DND-41 (cell line): ENCODE data around the gene CPLX1.

Source experiments
- ATAC-seq: fragments of 200-7000 bp; cut with Tn5 transposase; 3 replicates; pipeline ENCODE4 v1.9.1; 2021; ENCODE audit warnings: low read depth; ENCODE audit not compliant: insufficient read depth
- DNase-seq: peaks from one replicate; pipeline ENCODE4 v3.0.0-alpha.2; 2020
- H2AFZ ChIP-seq: 2 replicates; pipeline ENCODE4 v1.6.0; 2012; ENCODE audit warnings: low read depth, low read length
- H3K27ac ChIP-seq: 2 replicates; pipeline ENCODE4 v1.5.1; 2012; ENCODE audit warnings: low read length, inconsistent platforms
- H3K27me3 ChIP-seq: fragments of 200-600 bp; sonication (generic); 2 replicates; pipeline ENCODE4 v1.6.0; 2012; ENCODE audit warnings: low read length, mild to moderate bottlenecking, inconsistent platforms; ENCODE audit not compliant: insufficient read depth, poor library complexity
- H3K36me3 ChIP-seq: 2 replicates; pipeline ENCODE4 v1.5.1; 2012; ENCODE audit warnings: low read length, inconsistent platforms; ENCODE audit not compliant: insufficient read depth
- H3K4me1 ChIP-seq: 2 replicates; pipeline ENCODE4 v1.5.1; 2012; ENCODE audit warnings: mild to moderate bottlenecking, low read length; ENCODE audit not compliant: insufficient read depth
- H3K4me2 ChIP-seq: 2 replicates; pipeline ENCODE4 v1.6.0; 2012; ENCODE audit warnings: mild to moderate bottlenecking, moderate library complexity, low read length, inconsistent platforms; ENCODE audit not compliant: insufficient read depth
- H3K4me3 ChIP-seq, 2 experiments: fragments of 200-600 bp in 1 of 2; shearing (Covaris generic) in 1 of 2; 2 replicates each; pipeline ENCODE4 v1.5.1; 2012 to 2016; ENCODE audit warnings: inconsistent platforms in 2 of 2, low read length in 2 of 2, mild to moderate bottlenecking in 2 of 2, low read depth in 1 of 2, moderate library complexity in 1 of 2
- H3K79me2 ChIP-seq: 2 replicates; pipeline ENCODE4 v1.6.0; 2012; ENCODE audit warnings: low read length, inconsistent platforms; ENCODE audit not compliant: insufficient read depth
- H3K9ac ChIP-seq: 2 replicates; pipeline ENCODE4 v1.6.0; 2012; ENCODE audit warnings: low read depth, mild to moderate bottlenecking, inconsistent platforms, low read length, moderate library complexity
- H3K9me3 ChIP-seq: 2 replicates; pipeline ENCODE4 v1.5.1; 2012; ENCODE audit warnings: low read length, moderate library complexity, mild to moderate bottlenecking, inconsistent platforms; ENCODE audit not compliant: insufficient read depth, severe bottlenecking
- H4K20me1 ChIP-seq: 2 replicates; pipeline ENCODE4 v1.6.0; 2012; ENCODE audit warnings: low read length; ENCODE audit not compliant: insufficient read depth
- CTCF ChIP-seq: IDR thresholded peaks from 2 replicates; pipeline ENCODE4 v1.5.1; 2012; ENCODE audit warnings: borderline replicate concordance, low read length, moderate library complexity, mild to moderate bottlenecking; ENCODE audit not compliant: poor library complexity, severe bottlenecking; ENCODE audit errors: extremely low read depth
- EZH2 ChIP-seq: IDR thresholded peaks from 3 replicates; pipeline ENCODE4 v1.6.1; 2012; ENCODE audit warnings: borderline replicate concordance, low read depth, mild to moderate bottlenecking, moderate library complexity, low read length, inconsistent platforms; ENCODE audit not compliant: severe bottlenecking

The CPLX1 gene

GRCh38 chr4:869776-870175, 43.8 kb upstream of the CPLX1 start:
- no peaks in the 10 kb centered on the region for H3K27me3 ChIP-seq
- no peak overlapping the region for H2AFZ ChIP-seq
- ATAC-seq (no peak), DNase-seq (no peak)
- H3K27ac ChIP-seq: no peak overlapping the region
- no peak for TF ChIP-seq CTCF
- TF ChIP-seq EZH2: no peak
- peaks cover 6% of the 10 kb centered on the region; the same call in 1 of the 2 replicates for H4K20me1 ChIP-seq
- no peaks in the 10 kb centered on the region for H3K79me2 ChIP-seq
- H3K9me3 ChIP-seq: peaks cover 3% of the 10 kb centered on the region
- H3K36me3 ChIP-seq: peaks cover 96% of the 10 kb centered on the region
- no peak overlapping the region for H3K4me3 ChIP-seq
- H3K9ac ChIP-seq: no peak overlapping the region
- H3K4me2 ChIP-seq: no peak overlapping the region
- H3K4me1 ChIP-seq: no peaks in the 10 kb centered on the region

- no peaks in the 10 kb centered on the region for H3K79me2 ChIP-seq
- H3K9ac ChIP-seq: no peak overlapping the region
- H3K27ac ChIP-seq: no peak overlapping the region
- DNase-seq: no peak
- peaks cover 96% of the 10 kb centered on the region for H3K36me3 ChIP-seq
- no peak overlapping the region for H3K4me3 ChIP-seq
- H3K4me2 ChIP-seq: no peak overlapping the region
- no peaks in the 10 kb centered on the region for H3K27me3 ChIP-seq
- H3K9me3 ChIP-seq: peaks cover 3% of the 10 kb centered on the region
- H2AFZ ChIP-seq: no peak overlapping the region
- H4K20me1 ChIP-seq: peaks cover 6% of the 10 kb centered on the region; the same call in 1 of the 2 replicates
- H3K4me1 ChIP-seq: no peaks in the 10 kb centered on the region
- no peak for TF ChIP-seq CTCF
- TF ChIP-seq EZH2: no peak
- no peak for ATAC-seq
Measured at GRCh38 chr4:868421-868820, 42.5 kb upstream of the CPLX1 start.

GRCh38 chr4:867526-868250, 41.8 kb upstream of the CPLX1 start:
- Histone ChIP-seq H3K79me2 (no peaks in the 10 kb centered on the region), H3K27me3 (no peaks in the 10 kb centered on the region), H3K9me3 (peaks cover 3% of the 10 kb centered on the region), H3K27ac (no peak overlapping the region), H4K20me1 (peaks cover 6% of the 10 kb centered on the region; the same call in 1 of the 2 replicates), H3K4me3 (no peak overlapping the region), H3K9ac (no peak overlapping the region), H3K4me1 (no peaks in the 10 kb centered on the region), H2AFZ (no peak overlapping the region), H3K36me3 (peaks cover 96% of the 10 kb centered on the region), H3K4me2 (no peak overlapping the region)
- ATAC-seq (no peak), DNase-seq (no peak)
- TF ChIP-seq EZH2: no peak
- no peak for TF ChIP-seq CTCF
